Psoas muscle (tissue), 8 donors: Measurements from ENCODE around the gene SRRM2. TPM values are rescaled to one million over a fixed set of nuclear protein-coding genes. Genes with fewer than 3 reads are reported as not detected.

Experiments
- ATAC-seq, 4 donors: fragments of 200-7000 bp; cut with Tn5 transposase; one replicate each; pipeline ENCODE4 v1.9.1; 2020; ENCODE audit warnings: moderate library complexity in 3 of 4, mild to moderate bottlenecking in 2 of 4
- DNase-seq, 2 donors: peaks; one replicate each; pipeline ENCODE4 v3.0.0-alpha.2; 2020
- H3K27ac ChIP-seq: fragments of 200-600 bp; one replicate; pipeline ENCODE4 v1.8.0; 2022
- H3K27me3 ChIP-seq, 3 donors: fragments of 200-600 bp in 1 of 3; one replicate each; pipeline versions ENCODE4 v1.6.1 to v1.8.0; 2013 to 2022; ENCODE audit warnings: low read length in 2 of 3, mild to moderate bottlenecking in 2 of 3, moderate library complexity in 1 of 3; ENCODE audit not compliant: insufficient read depth in 3 of 3
- H3K36me3 ChIP-seq, 2 donors: fragments of 200-600 bp in 1 of 2; one replicate each; pipeline versions ENCODE4 v1.6.1 to v1.8.0; 2013 to 2022; ENCODE audit warnings: low read depth in 1 of 2, mild to moderate bottlenecking in 1 of 2, moderate library complexity in 1 of 2; ENCODE audit not compliant: insufficient read depth in 1 of 2
- H3K4me1 ChIP-seq: fragments of 200-600 bp; one replicate; pipeline ENCODE4 v1.8.0; 2022
- H3K4me3 ChIP-seq: fragments of 200-600 bp; one replicate; pipeline ENCODE4 v1.8.0; 2022; ENCODE audit warnings: mild to moderate bottlenecking
- H3K9me3 ChIP-seq: fragments of 200-600 bp; one replicate; pipeline ENCODE4 v1.8.0; 2022
- WGBS, 3 donors: extraction: QIAGEN DNeasy Blood & Tissue Kit; methylation state at CpG; one replicate each; pipeline versions ENCODE4 v1.1.6 to v1.1.7; 2013; 5-methylcytosine and 5-hydroxymethylcytosine counted together
- intact Hi-C, 2 donors: fragments of 100-400 bp; cut with DNase I; formaldehyde crosslinking; loops; one replicate each; pipeline versions ENCODE4 v1.11.0 to v1.14.2; 2022
- polyA plus RNA-seq, 3 donors: library from polyadenylated mRNA; stranded (reverse); fragments of 200-250 nt; gene quantifications; one replicate each; pipeline ENCODE4 v1.2.3, GENCODE V29; 2013
- total RNA-seq, 4 donors: library from RNA; stranded (reverse); fragmentation: NEBNext Ultra II Directional in 2 of 4; extraction: Animal tissue kit (Norgen Biotek cat#: 25700) in 2 of 4; gene quantifications; one replicate each; pipeline versions ENCODE4 v1.2.1 to v1.2.4, GENCODE V29; 2021 to 2023
- TF ChIP-seq, protein P1 (sequence below): fragments of 200-600 bp; IDR thresholded peaks from one replicate; pipeline ENCODE4 v1.8.0; 2022; ENCODE audit warnings: antibody characterized with exemption
- donor health status: healthy with polysubstance abuse.
- donor health status: DM: no; HTN: no; CAD: no; lungs with moderate emphysema.
- donor health status: Bipolar disorder and iron deficiency.
- donor health status: healthy.
- donor health status: DM: yes; HTN: yes; CAD: no.
- donor health status: DM: no; HTN: no; CAD: no.
- donor health status: DM: no; HTN: no; CAD: no.
- donor health status: DM: yes; HTN: yes; CAD: no.

Gene SRRM2
- total and polyA plus RNA-seq, 7 donors, result 183 to 413 (median 277) TPM

DNA sequence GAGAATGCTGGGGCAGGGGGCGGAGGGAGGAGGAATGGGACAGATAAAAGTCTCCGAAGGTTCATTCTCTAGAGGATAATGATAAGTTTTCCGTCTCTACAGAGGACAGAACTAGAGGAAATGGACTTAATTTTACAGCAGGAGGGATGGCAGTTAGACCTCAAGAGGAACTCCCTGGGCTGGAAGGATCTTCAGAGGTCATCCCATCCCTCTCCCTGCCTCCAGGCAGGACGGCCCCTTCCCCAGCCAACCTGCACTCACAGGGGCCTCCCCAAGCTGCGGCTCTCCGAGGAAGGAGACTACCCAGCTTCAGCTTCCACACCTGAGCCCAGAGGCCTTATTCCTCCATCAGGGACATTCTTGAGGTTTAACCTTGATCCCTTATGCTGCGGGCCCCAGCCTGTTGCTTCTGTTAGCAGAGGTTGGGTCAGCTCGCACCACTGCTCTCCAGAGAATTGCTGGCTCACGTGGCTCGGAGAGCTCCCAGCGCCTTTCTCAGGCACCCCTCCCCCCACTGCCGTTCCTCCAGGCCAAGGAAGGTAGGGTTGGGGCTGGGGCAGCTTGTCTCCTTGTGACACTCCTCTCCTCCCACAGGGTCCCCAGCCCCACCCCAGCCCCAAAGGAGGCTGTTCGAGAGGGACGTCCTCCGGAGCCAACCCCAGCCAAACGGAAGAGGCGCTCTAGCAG lies 16.1 kb downstream of the SRRM2 start:
- Histone ChIP-seq H3K36me3 (peaks cover 23 to 100% of the 10 kb centered on the region in 2 donors), H3K27ac (peak overlapping the region; percentile 60), H3K4me1 (peaks cover 20% of the 10 kb centered on the region), H3K4me3 (no peak overlapping the region), H3K9me3 (no peaks in the 10 kb centered on the region), H3K27me3 (no peaks in the 10 kb centered on the region)
- intact Hi-C loops, result no loop called here
- 65 to 73% (median 65%) methylated on average over 16 to 17 of the region's 17 CpGs for WGBS, 3 donors
- ATAC-seq, result no peak
- no peak for DNase-seq
- TF ChIP-seq, protein P1, sequence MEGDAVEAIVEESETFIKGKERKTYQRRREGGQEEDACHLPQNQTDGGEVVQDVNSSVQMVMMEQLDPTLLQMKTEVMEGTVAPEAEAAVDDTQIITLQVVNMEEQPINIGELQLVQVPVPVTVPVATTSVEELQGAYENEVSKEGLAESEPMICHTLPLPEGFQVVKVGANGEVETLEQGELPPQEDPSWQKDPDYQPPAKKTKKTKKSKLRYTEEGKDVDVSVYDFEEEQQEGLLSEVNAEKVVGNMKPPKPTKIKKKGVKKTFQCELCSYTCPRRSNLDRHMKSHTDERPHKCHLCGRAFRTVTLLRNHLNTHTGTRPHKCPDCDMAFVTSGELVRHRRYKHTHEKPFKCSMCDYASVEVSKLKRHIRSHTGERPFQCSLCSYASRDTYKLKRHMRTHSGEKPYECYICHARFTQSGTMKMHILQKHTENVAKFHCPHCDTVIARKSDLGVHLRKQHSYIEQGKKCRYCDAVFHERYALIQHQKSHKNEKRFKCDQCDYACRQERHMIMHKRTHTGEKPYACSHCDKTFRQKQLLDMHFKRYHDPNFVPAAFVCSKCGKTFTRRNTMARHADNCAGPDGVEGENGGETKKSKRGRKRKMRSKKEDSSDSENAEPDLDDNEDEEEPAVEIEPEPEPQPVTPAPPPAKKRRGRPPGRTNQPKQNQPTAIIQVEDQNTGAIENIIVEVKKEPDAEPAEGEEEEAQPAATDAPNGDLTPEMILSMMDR, result no peak

DNA sequence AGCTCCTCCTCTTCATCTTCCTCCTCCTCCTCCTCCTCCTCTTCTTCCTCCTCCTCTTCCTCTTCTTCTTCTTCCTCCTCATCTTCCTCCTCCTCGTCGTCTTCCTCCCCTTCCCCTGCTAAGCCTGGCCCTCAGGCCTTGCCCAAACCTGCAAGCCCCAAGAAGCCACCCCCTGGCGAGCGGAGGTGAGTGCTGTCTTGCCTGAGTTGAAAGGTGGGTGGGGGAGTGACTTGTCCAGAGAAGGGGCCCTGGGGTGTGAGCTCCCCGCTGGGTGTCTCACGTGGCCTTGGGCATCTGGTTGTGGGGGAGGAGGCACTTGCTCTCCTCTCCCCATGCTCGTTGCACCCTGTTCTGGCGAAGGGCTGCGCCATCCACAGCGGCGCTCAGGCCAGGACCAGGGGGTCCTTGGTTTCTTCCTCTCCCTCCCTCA lies 16.7 kb downstream of the SRRM2 start:
- WGBS, 3 donors, result 79 to 82% (median 81%) methylated on average over 11 of the region's 11 CpGs
- Histone ChIP-seq H3K36me3 (peaks cover 19 to 99% of the 10 kb centered on the region in 2 donors), H3K4me1 (peaks cover 20% of the 10 kb centered on the region), H3K27me3 (no peaks in the 10 kb centered on the region), H3K9me3 (no peaks in the 10 kb centered on the region), H3K27ac (no peak overlapping the region), H3K4me3 (no peak overlapping the region)
- TF ChIP-seq, protein P1, result no peak
- peak in 1 of 2 donors; percentile 58 for DNase-seq
- intact Hi-C loops, result no loop called here
- ATAC-seq, result no peak

DNA sequence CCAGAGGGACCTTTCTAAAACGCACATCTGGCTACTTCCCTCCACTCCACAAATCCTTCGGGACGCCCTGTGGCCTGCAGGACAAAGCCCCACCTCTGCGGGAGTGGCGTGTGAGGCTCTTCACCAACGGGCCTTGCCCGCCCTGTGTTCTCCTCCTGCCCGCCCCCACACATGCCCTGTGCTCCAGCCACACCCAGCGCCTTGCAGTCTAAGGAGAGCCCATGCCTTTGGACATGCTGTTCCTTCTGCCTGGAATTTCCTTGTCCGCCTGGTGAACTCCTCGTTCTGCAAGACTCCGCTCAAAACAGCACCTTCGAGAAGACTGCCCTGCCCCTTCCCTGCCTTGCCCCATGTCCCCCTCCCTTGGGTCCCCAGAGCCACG lies 17.2 kb downstream of the SRRM2 start:
- WGBS, 3 donors, result 65 to 73% (median 67%) methylated on average over 13 to 14 of the region's 14 CpGs
- ATAC-seq (peak in 2 of 4 donors; percentile 29 to 31), DNase-seq (peak in 1 of 2 donors; percentile 59)
- TF ChIP-seq, protein P1, result no peak
- Histone ChIP-seq H3K27ac (no peak overlapping the region), H3K4me3 (no peak overlapping the region), H3K9me3 (no peaks in the 10 kb centered on the region), H3K27me3 (no peaks in the 10 kb centered on the region), H3K36me3 (peaks cover 17 to 96% of the 10 kb centered on the region in 2 donors), H3K4me1 (peaks cover 20% of the 10 kb centered on the region)
- intact Hi-C loops, result loop anchor here in 1 of 2 donors (2.0 kb wide), 1 partner anchor 15 kb away; no protein-coding TSS in a partner anchor

DNA sequence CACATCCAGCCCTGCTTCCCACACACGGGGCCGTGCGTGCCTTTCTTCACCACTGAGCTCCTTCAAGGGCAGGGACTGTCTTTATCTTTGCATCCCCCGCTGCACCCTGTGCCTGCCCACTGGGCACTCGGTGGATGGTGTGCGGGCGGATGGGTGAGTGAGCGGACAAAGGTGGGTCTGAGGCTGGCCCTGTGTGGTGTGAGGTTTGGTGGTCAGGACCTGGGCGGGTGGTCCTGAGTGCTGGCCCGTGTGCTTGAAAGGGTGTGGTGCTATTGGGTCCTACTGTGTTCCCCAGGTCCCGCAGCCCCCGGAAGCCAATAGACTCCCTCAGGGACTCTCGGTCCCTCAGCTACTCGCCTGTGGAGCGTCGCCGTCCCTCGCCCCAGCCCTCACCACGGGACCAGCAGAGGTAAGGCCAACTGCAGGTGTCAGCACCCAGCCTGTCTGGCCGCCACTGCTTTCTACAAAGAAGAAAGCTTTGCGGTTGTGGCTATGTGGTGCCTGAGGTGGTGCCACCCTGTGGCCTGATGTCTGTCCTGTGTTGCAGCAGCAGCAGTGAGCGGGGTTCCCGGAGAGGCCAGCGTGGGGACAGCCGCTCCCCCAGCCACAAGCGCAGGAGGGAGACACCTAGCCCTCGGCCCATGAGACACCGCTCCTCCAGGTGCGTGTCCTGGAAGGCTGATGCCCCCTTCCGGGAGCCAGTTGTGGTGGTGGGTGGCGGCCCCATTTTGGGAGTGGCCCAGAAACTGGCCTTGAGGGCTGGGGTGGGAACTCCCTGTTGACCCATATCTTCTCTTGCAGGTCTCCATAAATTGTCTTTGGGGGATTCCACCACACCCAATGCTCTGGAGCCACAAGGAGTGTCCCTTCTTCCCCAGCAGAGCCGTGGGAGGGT lies 17.9 kb downstream of the SRRM2 start:
- peaks cover 25% of the 10 kb centered on the region for H3K4me1 ChIP-seq
- H3K27ac ChIP-seq, result no peak overlapping the region
- no peaks in the 10 kb centered on the region for H3K9me3 ChIP-seq
- TF ChIP-seq, protein P1, result no peak
- H3K4me3 ChIP-seq, result no peak overlapping the region
- ATAC-seq (peak in 2 of 4 donors; percentile 1 to 3), DNase-seq (peak in 1 of 2 donors; percentile 50)
- H3K27me3 ChIP-seq, result no peaks in the 10 kb centered on the region
- WGBS, 3 donors, result 79 to 86% (median 82%) methylated on average over 31 to 32 of the region's 32 CpGs
- peaks cover 17 to 96% of the 10 kb centered on the region in 2 donors for H3K36me3 ChIP-seq
- intact Hi-C loops, result loop anchor here in 1 of 2 donors (2.0 kb wide), 1 partner anchor 16 kb away; no protein-coding TSS in a partner anchor
